Measurements from ENCODE around the gene MYO5B.

DNA sequence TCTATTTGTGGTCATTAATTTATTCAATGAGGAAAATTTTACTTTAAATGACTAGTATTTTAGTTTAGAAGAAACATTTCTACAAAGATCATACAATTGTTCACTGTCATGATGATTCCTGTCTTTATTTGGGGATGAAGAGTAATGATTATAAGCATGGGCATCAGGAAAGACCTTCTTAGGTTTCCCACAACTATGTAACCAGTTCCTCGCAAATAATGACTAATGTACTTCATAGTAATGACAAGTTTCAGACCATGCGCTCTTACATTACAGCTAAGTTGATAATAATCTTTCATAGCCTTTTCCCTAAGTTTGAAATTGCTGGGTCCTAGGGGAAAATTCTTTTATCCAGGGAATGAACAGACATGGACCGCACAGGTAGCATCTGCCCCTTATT, 90.5 kb downstream of the MYO5B start:
- TF ChIP-seq, protein P1, sequence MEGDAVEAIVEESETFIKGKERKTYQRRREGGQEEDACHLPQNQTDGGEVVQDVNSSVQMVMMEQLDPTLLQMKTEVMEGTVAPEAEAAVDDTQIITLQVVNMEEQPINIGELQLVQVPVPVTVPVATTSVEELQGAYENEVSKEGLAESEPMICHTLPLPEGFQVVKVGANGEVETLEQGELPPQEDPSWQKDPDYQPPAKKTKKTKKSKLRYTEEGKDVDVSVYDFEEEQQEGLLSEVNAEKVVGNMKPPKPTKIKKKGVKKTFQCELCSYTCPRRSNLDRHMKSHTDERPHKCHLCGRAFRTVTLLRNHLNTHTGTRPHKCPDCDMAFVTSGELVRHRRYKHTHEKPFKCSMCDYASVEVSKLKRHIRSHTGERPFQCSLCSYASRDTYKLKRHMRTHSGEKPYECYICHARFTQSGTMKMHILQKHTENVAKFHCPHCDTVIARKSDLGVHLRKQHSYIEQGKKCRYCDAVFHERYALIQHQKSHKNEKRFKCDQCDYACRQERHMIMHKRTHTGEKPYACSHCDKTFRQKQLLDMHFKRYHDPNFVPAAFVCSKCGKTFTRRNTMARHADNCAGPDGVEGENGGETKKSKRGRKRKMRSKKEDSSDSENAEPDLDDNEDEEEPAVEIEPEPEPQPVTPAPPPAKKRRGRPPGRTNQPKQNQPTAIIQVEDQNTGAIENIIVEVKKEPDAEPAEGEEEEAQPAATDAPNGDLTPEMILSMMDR (IDR thresholded peaks at IDR 0.05; ENCODE audit: low read length) = no peak
- TF ChIP-seq EZH2 (optimal IDR thresholded peaks at IDR 0.05; ENCODE audit: low read depth, low read length) = no peak
